Measurements from ENCODE around the gene MRTFA. TPM values are rescaled to one million over a fixed set of nuclear protein-coding genes. Genes with fewer than 3 reads are reported as not detected.

MRTFA gene
- total and polyA plus RNA-seq, 2 of the 13 experiments (the other 11 are each of a cell fraction or from before 2014, with no cell fraction given): 2.4 to 8.2 TPM

GRCh38 chr22:40685406-40685805 lies 48.9 kb upstream of the MRTFA start:
- Histone ChIP-seq H3K27me3 (ENCODE audit: control insufficient read depth in 1 of 2, insufficient read depth in 2 of 2, low read length in 2 of 2) (peaks cover 0 to 7% of the 10 kb centered on the region in 2 experiments; a peak in 3 of 5 replicates), H3K4me3 (replicated peaks in 1 of 3; ENCODE audit: insufficient read depth in 1 of 3, low read depth in 2 of 3, low read length in 3 of 3) (no peak overlapping the region), H3K4me2 (ENCODE audit: low read depth, low read length) (no peak overlapping the region), H3K9me3 (ENCODE audit: low read length) (no peaks in the 10 kb centered on the region), H3K9ac (ENCODE audit: insufficient read depth, low read depth, low read length) (no peak overlapping the region), H4K20me1 (ENCODE audit: insufficient read depth, low read length) (no peaks in the 10 kb centered on the region), H3K36me3 (replicated peaks in 1 of 2; ENCODE audit: control insufficient read depth in 1 of 2, insufficient read depth in 2 of 2, low read length in 2 of 2) (no peaks in the 10 kb centered on the region), H3K79me2 (ENCODE audit: insufficient read depth, low read length) (no peaks in the 10 kb centered on the region), H3K4me1 (ENCODE audit: insufficient read depth, low read length) (peaks cover 24% of the 10 kb centered on the region), H3K27ac (ENCODE audit: extremely low read length, insufficient read depth, low read length) (no peak overlapping the region), H2AFZ (ENCODE audit: low read length) (no peak overlapping the region)
- TF ChIP-seq CHD2 (IDR thresholded peaks at IDR 0.05; ENCODE audit: low read depth, low read length): no peak
- no peak for TF ChIP-seq ZNF362 (CRISPR knock-in tag; IDR thresholded peaks at IDR 0.05; ENCODE audit: borderline replicate concordance)
- ChIA-PET POLR2A (no interaction called here), CTCF (ENCODE audit: low intra/inter-chr PET ratio, low total read pairs) (no interaction called here)
- DNase-seq (ENCODE audit: low spot score): no peak
- no TSS peak for BruUV-seq (replicated peaks)
- no peak for FAIRE-seq
- in situ Hi-C loops (cut with HindIII; ENCODE audit: extremely low pct_ligation_motif_present, low pct_unique_long_range_greater_than_20kb): loop anchor here (10.0 kb wide), 1 partner anchor 209 kb away; no protein-coding TSS in a partner anchor
- 32% methylated on average over 3 of the region's 3 CpGs for WGBS (ENCODE audit: low lambda C conversion rate)
- intact Hi-C loops (cut with micrococcal nuclease; ENCODE audit: unreplicated experiment): no loop called here
- ATAC-seq: no peak

- ATAC-seq (no peak), FAIRE-seq (no peak), DNase-seq (ENCODE audit: low spot score) (no peak)
- no peaks in the 10 kb centered on the region for H3K79me2 ChIP-seq (ENCODE audit: insufficient read depth, low read length)
- H4K20me1 ChIP-seq (ENCODE audit: insufficient read depth, low read length): no peaks in the 10 kb centered on the region
- no peaks in the 10 kb centered on the region for H3K36me3 ChIP-seq (replicated peaks in 1 of 2; ENCODE audit: control insufficient read depth in 1 of 2, insufficient read depth in 2 of 2, low read length in 2 of 2)
- no peak overlapping the region for H2AFZ ChIP-seq (ENCODE audit: low read length)
- peaks cover 0 to 14% of the 10 kb centered on the region in 2 experiments for H3K27me3 ChIP-seq (ENCODE audit: control insufficient read depth in 1 of 2, insufficient read depth in 2 of 2, low read length in 2 of 2)
- no peak overlapping the region for H3K9ac ChIP-seq (ENCODE audit: insufficient read depth, low read depth, low read length)
- ChIA-PET CTCF (ENCODE audit: low intra/inter-chr PET ratio, low total read pairs) (no interaction called here), POLR2A (no interaction called here)
- intact Hi-C loops (cut with micrococcal nuclease; ENCODE audit: unreplicated experiment): loop anchor here (5.0 kb wide), 1 partner anchor 33 kb away; no protein-coding TSS in a partner anchor
- no peak overlapping the region for H3K4me3 ChIP-seq (replicated peaks in 1 of 3; ENCODE audit: insufficient read depth in 1 of 3, low read depth in 2 of 3, low read length in 3 of 3)
- in situ Hi-C loops (cut with HindIII; ENCODE audit: extremely low pct_ligation_motif_present, low pct_unique_long_range_greater_than_20kb): loop anchor here (5.0 to 10.0 kb wide), 2 partner anchors 73 to 210 kb away; no protein-coding TSS in a partner anchor
- 60% methylated on average over 9 of the region's 9 CpGs for WGBS (ENCODE audit: low lambda C conversion rate)
- no peak overlapping the region for H3K27ac ChIP-seq (ENCODE audit: extremely low read length, insufficient read depth, low read length)
- BruUV-seq (replicated peaks): no TSS peak
- H3K4me2 ChIP-seq (ENCODE audit: low read depth, low read length): no peak overlapping the region
- H3K4me1 ChIP-seq (ENCODE audit: insufficient read depth, low read length): peaks cover 31% of the 10 kb centered on the region
- H3K9me3 ChIP-seq (ENCODE audit: low read length): no peaks in the 10 kb centered on the region
- TF ChIP-seq ARID2 (CRISPR knock-in tag; IDR thresholded peaks at IDR 0.05; ENCODE audit: borderline replicate concordance) (no peak), KMT2A (CRISPR knock-in tag; IDR thresholded peaks at IDR 0.05) (no peak), ZBTB20 (CRISPR knock-in tag; IDR thresholded peaks at IDR 0.05; ENCODE audit: borderline replicate concordance, low read depth) (no peak), ZNF776 (CRISPR knock-in tag; IDR thresholded peaks at IDR 0.05) (no peak), MAFG (CRISPR knock-in tag; IDR thresholded peaks at IDR 0.05) (no peak), NR1H2 (CRISPR knock-in tag; IDR thresholded peaks at IDR 0.05; ENCODE audit: borderline replicate concordance, low read depth) (no peak), ATF2 (CRISPR knock-in tag; IDR thresholded peaks at IDR 0.05) (no peak), KDM1A (CRISPR knock-in tag; IDR thresholded peaks at IDR 0.05) (no peak), RXRA (CRISPR knock-in tag; IDR thresholded peaks at IDR 0.05) (no peak), SRSF4 (IDR thresholded peaks at IDR 0.05; ENCODE audit: low read depth, low read length, poor library complexity, severe bottlenecking) (no peak), IRF1 (CRISPR knock-in tag; IDR thresholded peaks at IDR 0.05; ENCODE audit: low read depth) (no peak), ZNF329 (CRISPR knock-in tag; IDR thresholded peaks at IDR 0.05; ENCODE audit: low read depth) (no peak), PHF8 (CRISPR knock-in tag; IDR thresholded peaks at IDR 0.05) (no peak), SIX4 (CRISPR knock-in tag; IDR thresholded peaks at IDR 0.05) (no peak), SOX5 (CRISPR knock-in tag; IDR thresholded peaks at IDR 0.05; ENCODE audit: borderline replicate concordance) (no peak)
Observed at GRCh38 chr22:40684728-40685127, 48.2 kb upstream of the MRTFA start.

All from HepG2 (cell line).